ENCODE measurements around the gene MPIG6B.

MPIG6B gene

DNA sequence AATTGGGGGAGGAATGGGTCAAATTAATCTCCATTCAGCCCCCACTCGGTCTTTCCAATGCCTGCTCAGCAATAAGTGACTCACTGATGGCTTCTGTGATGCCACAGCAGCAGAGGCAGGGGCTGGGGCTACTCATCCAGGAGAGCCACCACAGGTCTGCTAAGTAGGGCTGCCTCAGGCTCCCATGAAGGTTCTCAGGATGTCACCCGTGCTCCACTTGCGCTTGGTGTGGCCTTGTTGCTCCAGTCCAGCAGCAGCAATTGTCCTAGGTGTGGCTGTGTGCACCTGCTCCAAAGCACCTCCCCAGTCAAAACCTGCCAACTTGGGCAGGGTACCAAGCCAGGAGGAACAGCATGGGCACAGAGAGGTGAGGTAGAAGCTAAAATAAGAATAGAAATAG, 1.0 kb upstream of the MPIG6B start:
- DNase-seq: no peak

DNA sequence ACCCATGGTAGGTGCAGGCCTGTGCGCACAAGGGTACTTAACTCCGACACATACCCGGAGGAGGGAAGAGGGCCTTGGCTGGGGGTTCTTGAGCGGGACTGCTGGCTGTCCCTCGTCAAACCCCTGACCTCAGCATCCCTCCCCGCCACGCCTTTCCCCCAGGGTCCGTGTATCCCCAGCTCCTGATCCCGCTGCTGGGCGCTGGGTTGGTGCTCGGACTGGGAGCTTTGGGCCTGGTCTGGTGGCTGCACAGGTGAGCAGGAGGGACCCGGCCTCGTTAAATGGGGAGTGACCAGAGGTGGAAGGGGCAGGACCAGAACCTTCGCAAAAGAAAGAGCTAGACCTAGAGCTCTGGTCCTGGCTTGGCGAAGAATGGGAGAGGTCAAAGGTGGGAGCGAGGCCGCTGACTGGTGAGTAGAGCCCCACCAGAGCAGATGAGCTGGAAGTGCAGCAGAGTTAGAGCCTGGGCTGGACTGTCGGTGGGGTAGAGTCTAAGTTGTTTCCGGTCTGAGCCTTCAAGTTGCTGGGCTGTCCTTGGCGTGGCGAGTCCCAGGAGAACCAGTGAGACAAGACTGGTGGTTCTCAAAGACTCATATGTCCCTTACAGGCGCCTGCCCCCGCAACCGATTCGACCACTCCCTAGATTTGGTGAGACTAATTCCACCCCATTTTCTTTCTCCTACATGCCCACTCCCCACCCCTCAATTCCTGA, 963 bp downstream of the MPIG6B start:
- DNase-seq: no peak

DNA sequence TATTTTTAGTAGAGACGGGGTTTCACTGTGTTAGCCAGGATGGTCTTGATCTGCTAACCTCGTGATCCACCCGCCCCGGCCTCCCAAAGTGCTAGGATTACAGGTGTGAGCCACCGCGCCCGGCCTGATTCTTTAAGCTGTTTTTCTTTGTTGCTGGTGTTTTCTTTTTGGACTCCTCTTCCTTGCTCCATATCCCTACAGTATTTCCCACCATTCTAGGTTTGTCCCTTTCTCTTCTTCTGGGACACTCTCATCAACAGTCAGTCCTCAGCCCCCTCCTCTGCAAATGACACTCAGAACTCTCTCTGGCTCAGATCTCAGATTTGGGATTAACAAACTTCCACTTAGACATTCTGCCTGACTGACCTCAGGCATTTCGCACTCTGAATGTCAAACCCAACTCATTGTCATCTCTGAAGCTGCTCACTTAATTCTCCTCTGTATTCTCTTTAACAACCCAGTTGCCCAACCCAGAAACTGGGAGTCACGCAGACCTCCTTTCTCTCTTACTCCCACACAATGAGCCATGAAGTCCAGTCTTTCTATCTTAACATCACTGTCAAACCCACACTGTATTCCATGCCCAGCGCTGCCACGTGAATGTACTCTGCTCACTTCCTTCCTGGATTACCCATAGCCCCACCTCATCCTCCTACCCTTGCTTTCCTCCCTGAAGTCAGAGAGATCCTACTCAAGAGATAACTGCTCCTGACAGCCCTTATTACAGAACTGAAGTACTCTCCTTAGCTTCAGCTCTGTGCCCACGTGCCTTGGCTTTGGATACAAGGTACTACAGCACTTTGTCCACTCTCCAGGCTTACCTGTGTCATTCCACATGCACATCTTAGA, 2.6 kb downstream of the MPIG6B start:
- DNase-seq: no peak

DNA sequence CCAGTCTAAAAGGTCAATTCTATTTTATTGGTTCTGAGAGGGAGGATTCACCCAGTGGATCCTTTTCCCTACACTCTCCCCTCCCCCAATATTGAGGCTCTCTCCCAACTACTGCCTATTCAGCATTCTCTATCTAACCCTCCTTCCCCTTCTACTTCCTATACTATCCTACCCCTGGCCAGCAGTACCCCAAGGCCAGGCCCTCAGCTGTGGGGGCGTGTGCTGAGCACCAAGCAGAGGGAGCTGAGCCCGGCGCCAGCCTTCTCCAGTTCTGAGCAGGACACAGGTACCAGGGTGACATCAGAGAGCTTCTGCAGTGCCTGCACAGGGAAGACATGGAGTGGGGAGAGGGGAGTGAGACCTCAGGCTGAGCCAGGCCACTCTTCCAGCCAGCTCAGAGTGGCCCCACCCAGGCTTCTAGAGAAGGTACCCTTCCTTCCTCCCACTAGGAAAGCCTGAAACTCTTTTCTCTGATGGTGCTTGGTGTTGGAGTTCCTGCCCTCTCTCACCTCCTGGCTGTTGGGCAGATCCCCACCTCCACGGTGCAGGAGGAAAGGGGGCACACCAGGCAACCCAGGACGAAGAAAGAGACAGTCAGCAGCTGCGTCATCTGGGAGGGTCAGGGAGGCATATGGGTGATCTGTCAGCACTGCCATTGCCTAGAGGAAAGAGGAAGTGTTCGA, 4.0 kb downstream of the MPIG6B start:
- no peak for DNase-seq

DNA sequence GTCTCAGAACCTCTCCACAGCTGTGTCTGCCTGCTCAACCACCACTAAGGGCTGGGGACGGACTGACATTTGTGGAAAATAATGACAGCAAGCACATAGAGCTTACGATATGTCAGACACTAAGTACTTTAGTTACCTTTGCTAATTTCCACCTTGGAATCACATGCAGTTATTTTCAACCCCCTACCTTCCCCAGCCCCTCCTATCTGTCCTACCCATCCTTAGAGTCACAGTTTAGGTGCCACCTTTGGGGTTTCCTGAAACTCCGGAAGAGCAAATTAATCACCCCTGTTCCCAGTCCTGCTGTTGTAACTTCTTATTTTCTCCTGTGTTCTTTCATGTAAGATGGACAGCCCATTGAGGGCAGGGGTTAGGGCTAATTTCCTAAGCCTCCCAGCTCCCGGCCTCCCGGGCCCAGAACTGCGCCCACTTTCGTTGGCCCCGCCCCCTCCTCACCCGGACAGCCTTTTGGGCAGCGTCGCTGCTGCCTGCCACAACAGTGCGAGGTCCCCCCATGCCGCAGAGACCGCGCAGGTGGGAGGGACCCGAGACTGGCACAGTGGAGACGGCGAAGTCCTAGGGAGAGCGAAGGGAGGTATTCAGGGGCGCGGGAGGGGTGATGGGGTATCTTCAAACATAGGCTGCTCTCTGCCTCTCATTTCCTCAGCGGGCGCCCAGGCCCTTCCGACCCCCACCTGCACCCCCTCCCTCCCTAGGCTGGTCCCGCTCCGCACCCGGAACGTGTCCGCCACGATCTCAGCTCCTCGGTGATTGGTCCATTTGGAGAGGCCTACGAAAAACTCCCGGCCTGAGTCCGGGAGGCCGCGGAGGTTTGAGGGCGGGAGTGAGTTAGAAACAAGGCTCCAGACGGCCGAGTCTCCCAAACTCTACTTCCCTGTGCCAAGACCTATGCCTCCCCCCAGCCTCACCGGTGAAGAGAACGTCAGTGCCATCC, 4.8 kb downstream of the MPIG6B start:
- no peak for DNase-seq

DNA sequence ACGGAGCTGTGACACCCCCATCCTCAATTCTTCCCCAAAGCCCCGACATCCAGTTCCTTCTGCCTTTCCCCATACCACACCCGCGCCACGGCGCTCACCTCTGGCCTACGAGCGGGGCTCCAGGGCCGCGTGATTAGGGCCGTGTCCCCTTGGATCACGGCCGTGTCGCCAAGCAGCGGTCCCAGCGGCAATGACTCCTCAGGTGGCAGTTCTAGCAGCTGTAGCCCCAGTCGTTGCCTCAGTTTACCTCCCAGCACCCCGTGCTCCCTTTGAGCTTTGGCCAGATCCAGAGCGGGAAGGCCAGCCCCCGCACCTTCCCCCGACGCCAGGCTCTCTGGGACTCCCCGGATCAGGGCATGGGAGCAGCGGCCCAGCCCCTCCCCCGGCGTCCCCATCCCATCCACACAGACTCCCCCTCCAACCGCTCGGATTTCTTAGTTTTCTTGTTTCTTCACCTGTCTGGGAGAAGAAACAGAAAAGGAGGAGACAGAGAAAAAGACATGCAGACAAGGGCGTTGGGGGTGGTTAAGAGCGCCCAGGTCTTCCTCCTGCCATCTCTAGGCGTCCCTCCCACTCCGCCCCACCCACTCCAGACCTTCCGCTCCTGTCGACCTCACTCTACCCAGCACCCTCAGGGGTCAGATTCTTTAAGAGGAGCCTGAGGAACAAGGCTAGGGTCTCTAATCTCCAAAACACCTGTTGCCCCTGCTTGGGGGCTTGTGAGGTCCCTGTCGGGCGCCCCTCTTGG, 5.8 kb downstream of the MPIG6B start, which contains the start of gene DDAH2:
Gene DDAH2, minus strand, starts transcription at position 533 of the 748 bp plus-strand sequence. Its CDS starts 138 bp downstream, at position 395.
- DNase-seq: no peak

DNA sequence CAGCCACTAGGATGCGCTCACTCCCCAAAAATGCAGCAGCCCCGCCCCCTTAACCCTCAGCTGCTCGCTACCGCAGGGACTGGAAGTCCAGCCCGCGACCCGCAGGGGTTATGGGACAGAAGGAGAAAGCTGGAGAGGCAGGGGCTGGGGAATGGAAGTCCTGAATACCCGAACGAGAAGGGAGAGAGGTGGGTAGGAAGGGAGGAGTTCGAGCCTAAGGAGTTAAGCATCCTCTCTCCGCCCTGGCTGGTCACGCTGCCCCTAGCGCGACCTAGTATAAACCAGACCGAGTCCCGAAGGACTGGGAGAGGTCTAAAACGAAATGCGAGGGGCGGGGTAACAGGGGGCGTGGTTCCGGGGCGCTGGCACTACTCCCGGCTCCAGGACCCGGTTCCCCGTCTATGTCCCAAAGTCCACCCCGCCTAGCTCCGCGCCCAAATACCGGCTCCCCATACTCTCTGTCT, 6.4 kb downstream of the MPIG6B start:
- peak; percentile 58 to 84 (median 67) for DNase-seq

DNA sequence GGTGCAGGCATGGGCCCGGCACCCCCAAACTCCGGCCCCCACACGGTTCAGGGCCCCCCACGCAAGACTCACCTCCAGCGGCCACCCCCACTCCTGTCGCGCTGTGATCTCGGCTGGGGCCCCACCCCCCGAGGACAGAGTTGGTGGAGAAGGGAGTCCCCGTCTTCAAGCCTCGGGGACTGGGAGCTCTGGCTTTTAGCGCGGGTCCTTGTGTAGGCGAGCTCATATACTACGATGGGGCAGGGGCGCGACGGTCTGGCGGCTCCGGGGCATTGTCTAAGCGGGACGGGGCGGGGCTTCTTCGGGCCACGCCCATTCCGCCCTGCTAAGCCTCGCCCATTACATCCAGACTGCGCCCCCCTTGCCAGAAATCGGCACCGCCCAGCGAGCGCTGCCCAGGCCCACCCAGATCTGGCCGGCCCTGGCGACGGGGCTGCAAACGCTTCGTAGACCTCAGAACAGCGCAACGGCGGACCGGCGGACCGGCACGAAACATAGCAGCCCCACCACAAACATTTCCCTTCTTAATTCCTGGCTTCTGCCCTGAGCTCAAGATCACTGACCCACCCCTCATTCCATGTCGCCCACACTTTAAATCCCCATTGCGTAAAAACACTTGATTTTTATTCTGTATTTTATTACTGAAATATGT, 6.9 kb downstream of the MPIG6B start:
- DNase-seq: peak; percentile 28 to 76 (median 63)

DNA sequence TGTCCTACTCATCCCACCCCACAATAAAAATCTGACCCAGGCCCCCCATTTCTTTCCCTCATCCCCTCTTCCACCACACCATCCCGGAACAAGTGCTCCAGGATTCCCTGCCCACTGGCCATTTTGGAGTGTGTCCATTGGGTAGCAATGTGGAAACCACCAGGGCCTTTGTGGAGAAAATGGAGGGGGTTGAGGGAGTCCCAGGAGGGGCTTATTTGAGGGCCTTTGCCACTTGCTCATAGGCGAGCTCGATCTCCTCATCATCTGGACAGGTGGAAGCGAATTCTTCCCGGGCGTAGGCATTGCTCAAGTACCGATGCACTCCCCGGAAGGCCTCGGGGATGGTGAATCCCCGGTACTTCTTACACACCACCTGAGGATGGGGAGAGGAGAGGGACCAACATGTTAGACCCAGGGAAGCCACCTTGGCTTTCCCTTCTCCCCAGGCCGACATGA, 7.5 kb downstream of the MPIG6B start:
- no peak for DNase-seq

DNA sequence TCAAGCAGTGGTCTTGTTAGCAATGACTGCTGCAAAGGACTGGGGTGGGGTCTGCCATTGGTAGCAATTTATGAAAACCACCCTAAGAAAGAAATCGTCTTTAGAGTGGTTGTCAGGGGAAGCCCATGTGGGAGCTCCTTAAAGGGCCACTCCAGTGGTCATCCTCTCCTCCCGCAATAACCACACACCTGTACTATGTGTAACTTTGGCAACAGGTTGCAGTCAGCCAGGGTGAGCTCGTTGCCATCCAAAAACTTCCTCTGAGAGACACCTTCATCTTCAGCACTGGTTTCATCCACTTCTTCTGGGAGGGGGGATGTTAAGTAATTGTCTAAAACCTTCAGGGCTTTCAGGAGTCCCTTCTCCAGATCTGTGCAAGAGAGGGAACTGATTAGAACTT, 8.9 kb downstream of the MPIG6B start:
- no peak for DNase-seq

DNA sequence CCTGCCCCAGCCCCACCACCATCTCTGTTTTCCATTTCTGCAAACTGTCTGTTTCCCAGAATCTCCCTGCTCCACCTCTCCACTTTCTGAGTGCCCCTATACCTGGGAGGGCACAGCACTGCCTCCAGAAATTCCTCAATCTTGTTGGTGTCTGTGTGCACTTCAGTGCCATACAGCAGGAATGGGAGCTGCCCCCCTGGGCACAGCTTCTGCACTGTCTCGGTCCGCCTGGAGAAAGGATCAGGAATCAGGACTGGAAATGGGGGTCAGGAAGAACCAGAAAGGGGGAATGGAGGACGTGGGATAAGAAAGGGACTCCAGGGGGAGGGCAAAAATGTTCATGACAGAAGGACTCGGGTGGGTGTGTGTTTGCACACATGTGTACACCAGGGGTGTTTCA, 10.6 kb downstream of the MPIG6B start:
- DNase-seq: no peak

DNA sequence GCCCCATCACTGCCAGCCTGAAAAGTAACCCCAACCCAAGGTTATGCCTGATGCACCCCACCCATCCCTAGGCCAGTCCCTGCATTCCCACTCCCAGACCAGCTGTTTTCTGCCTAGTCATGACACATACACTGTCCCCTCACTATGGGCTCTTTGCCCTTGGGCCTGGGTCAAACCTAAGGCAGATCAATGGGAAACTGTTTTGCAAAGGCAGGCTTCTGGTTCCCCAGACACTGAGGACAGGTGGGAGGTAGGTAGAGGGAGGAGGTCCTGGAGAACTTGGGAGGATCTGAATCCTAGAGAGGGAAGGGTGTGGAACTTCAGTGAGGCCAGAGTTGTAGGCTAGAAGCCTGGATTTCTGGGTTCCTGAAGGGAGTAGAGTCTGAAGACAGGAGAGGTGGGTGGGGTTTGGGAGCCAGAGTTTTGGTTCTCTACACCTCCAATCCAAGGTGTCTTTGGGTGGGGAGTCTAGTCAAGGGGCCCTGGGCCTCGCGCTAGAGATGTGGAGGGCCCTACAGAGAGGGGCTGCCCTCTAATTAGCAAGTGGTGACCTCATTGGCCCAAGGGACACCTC, 11.2 kb downstream of the MPIG6B start:
- no peak for DNase-seq

DNA sequence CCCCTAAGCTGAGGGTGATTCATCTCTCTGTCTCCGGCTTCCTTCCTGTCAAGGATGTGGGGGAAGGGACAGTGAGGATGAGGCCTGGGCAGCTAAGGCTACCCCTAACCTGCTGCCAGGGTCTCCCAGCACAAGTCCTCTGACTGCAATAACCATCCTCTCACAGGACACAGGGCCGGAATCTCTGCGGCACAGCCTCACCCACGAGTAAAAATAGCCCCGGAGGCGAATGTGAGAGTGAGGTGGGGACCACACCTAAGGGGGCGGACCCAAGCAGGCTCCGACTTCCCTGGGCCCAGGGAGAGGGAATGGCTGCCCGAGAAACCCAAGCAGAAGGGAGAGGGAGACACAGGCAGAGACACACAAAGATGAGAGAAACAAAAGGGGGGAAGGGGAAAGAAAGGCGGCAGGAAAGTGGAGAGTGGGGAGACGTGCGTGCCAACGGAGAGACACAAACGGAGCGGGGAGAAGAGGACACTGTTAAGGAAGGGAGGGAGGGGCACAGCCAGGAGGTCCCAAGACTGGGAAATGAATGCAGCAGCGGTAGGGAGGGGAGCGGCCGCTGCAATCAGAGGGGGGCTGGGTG, 11.7 kb downstream of the MPIG6B start:
- DNase-seq: peak in 4 of 5 experiments; percentile 29 to 83 (median 46)

DNA sequence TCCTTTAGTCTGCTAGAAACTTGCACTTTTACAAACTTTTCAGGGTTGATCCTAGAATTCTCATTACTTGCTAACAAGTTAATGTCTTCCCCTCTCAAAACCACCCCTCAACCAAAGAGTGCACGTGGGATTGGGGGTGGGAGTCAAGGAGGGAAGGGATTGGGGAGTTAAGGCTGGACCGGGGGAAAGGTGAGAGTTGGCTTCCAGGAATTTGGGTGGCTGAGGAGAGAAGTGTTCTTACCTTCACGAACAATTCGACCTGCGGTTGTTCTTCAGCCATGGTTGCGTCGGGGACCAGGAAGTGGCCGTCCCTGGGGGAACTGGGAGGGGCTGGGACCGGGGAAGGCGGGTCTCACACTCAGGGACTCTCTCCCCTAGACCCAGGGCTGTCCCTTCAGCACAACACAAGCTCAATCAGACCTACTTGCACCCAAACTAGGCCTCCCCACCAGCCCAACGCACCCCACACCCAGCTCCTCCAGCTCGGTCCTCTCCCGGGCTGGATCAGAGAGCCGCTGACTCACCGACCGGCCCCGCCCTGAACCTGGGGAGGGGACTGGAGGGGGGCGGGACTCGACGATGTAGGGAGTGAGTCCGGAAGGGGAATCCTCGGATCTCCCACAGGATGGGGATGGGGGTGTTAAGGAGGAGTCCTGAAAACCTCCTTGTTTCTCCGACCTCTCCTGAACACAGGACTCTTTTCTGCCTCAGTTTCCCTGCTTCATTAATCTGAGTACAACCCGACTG, 13.0 kb downstream of the MPIG6B start, which contains the start of gene CLIC1:
Gene CLIC1, minus strand, starts transcription at position 510 of the 747 bp plus-strand sequence. Its CDS starts 230 bp downstream, at position 280.
- DNase-seq: peak; percentile 53 to 89 (median 66)

DNA sequence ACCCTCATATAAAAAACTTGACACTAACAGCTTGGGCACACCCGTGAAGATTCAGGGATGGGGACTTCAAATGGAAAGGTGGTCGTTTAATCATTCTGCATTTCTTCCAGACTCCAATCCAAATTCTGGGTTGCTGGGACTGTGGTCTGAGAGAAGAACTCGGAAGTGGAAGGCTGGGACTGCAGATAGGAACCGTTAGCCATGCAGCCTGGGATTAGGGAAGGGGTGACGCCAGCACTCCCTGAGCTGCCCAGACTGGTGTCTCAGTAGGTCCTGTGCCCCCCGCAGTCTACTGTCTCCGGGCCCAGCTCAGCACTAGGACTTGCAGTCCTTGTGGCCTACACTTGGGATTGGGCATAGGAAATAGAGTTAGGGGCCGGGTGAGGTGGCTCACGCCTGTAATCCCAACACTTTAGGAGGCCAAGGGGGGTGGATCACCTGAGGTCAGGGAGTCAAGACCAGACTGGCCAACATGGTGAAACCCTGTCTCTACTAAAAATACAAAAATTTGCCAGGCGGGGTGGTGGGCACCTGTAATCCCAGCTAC, 13.7 kb downstream of the MPIG6B start:
- DNase-seq: no peak

DNA sequence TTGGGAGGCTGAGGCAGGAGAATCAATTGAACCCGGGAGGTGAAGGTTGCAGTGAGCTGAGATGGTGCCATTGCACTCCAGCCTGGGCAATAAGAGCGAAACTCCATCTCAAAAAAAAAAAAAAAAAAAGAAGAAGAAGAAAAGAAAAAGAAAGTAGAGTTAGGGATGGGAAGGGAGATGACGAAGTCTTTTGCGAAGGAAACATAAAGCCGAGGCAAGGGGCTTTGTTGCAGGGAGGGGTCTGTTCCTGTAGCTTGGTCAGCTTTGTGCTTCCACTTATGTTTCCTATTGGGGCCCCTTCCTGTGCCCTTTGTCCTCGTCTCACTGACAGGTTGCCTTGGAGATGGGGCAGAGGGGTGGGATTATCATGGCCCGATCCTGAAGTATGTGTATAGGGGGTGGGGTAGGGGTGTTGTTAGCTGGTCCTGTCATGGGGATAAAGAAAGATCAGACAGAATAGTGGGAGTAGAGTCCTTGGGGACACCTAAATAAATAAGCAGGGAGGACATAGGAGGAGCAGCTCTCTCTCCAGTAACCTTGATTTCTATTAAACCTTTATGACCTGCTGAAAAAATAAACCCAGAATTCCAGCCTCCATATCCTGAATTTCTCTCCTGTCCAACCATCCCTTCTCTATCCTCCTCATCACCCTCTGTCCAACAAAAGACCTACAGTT, 14.3 kb downstream of the MPIG6B start:
- peak in 1 of 5 experiments; percentile 35 for DNase-seq

DNA sequence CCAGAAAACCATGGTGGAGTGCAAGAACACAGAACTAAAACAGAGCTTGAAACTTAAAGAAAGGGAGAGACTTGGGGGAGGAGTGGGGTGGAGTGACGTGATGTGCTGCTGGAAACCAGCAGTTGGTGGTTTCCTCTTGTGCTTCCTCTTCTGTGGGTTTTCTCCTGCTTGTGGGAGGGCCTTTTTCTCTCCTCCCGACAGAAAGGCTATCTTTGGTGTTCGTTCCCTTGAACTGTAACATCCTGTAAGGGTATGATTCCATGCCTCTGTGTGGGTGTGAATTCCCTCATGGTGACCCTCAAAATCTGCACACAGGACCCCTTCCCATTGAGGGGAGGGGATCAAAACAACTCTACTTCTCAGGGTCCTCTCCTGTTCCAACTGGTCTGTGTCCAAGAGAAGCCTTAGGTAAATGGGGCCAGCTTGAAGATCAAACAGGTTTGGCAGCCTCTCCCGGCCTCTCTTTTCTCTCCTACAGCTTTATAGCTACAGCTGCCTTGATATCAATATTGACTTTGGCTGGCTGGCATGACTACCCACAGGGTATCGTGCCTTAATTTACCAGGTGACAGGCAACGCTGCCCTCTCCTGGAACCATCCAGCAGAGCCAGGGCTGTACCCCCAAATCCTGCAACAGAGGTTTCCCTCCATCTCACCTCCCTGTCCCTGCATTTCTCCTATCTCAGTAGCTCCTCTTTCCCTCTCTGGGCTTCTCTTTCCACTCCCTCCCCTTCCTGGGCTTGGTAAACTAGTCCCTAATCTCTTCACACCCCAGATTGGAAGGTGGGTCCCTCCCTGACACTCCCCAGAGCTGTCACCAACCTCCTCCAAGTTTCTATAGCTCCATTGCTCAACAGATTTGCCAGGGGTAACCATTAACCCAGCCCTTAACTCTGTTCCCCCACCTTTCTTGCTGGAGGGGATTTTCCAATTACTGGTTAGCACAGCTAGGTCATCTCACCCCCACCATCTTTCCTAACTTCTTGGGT, 15.1 kb downstream of the MPIG6B start:
- DNase-seq: peak in 4 of 5 experiments; percentile 30 to 95 (median 70)

Measured in T-helper 2 cell (primary cell).